GM18870 (cell line): ENCODE measurements around the gene C1orf53.

Source experiments
- ATAC-seq: cut with Tn5 transposase; IDR thresholded peaks from one replicate; pipeline ENCODE4 v1.9.1; 2021; ENCODE audit warnings: moderate library complexity; ENCODE audit not compliant: unreplicated experiment

Gene C1orf53

GRCh38 chr1:197954718-197955418, 52.4 kb downstream of the C1orf53 start:
- ATAC-seq: no peak

- ATAC-seq: no peak
These were observed 53.3 kb downstream of the C1orf53 start for GRCh38 chr1:197955486-197956394.
